ENCODE measurements around the gene HCFC1R1.
"Not testable (repeated sequence)": the region's sequence is repeated elsewhere in the genome, so short reads cannot be mapped to it uniquely, and the experiment has no call there.

HCFC1R1 gene, protein sequence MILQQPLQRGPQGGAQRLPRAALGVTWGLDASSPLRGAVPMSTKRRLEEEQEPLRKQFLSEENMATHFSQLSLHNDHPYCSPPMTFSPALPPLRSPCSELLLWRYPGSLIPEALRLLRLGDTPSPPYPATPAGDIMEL

DNA sequence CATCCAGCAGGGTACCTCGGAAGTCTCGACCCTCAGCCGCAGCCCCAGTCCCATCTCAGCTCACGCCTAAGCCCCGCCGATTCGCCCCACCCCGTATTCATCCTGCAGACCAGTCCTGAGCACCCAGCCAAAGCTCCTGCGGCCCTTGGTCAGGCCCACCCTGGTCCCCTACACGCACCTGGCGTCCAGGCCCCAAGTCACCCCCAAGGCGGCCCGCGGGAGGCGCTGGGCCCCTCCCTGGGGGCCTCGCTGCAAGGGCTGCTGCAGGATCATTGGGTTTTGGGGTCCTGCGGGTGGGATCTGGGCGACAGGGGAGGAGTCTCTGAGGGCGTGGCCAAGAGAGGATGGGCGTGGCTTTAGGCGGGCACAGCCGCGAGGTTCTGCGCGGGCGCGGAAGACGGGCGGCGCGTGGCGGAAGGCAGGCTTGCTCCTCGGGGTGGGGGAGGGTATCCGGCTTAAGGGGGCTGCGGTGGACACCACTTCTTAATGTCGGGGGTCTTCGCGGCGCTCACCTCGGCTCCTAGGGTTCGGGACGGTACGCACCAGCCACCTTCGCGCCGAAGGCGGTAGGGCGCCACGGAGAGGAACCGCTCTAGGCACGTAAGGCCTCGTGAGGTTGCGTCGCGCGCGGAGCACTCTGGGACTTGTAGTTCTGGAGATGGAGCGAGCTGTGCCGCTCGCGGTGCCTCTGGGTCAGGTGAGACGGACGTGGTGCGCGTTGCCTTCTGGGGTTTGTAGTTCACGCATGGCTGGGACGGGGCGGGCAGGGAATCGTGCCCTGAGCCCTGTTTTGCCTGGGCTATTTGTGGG lies at the start of gene HCFC1R1, which contains the start of gene THOC6:
Gene HCFC1R1, minus strand, starts transcription at position 274 of the 810 bp plus-strand sequence. Its CDS starts 1 bp downstream, at position 273.
Gene THOC6, plus strand, starts transcription at position 367 of the 810 bp plus-strand sequence. Its CDS starts 292 bp downstream, at position 659.
- H3K27me3 ChIP-seq (ENCODE audit: control insufficient read depth in 1 of 2, insufficient read depth in 2 of 2, low read length in 2 of 2) = peaks cover 1 to 4% of the 10 kb centered on the region in 2 donors
- H3K9me3 ChIP-seq (ENCODE audit: control insufficient read depth in 2 of 2, low read length in 2 of 2) = no peaks in the 10 kb centered on the region
- H3K36me3 ChIP-seq (ENCODE audit: control insufficient read depth in 2 of 2, insufficient read depth in 2 of 2, low read length in 2 of 2) = peaks cover 9 to 11% of the 10 kb centered on the region in 2 donors
- peak within 1 kb of the TSS; percentile 79 to 89 for H3K4me3 ChIP-seq (ENCODE audit: low read length in 2 of 2)
- H3K27ac ChIP-seq (ENCODE audit: low read length) = peak within 1 kb of the TSS; percentile 93
- peaks cover 46% of the 10 kb centered on the region for H3K4me1 ChIP-seq (ENCODE audit: control insufficient read depth, insufficient read depth, low read length)
- H3K9ac ChIP-seq (ENCODE audit: low read length in 2 of 2) = peak within 1 kb of the TSS; percentile 84 to 99

DNA sequence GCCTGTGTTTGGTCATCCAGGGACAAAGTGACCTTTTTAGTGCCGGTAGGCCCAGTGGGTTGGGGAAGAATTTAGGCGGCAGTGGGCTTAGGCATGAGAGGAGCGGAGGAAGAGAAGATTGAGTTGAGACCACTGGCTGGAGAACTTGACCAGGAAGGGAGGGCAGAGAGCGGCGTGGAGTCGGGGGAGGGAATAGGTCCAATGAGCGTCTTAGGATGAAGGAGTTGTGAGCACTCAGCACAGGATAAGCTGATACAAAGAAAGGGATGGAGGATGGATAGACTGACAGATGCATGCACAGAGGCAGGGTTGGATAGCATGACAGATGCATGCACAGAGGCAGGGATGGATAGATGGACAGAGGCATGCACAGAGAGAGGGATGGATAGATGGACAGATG lies 49.7 kb upstream of the HCFC1R1 start:
- no peak overlapping the region for H3K9ac ChIP-seq (ENCODE audit: low read length in 2 of 2)

DNA sequence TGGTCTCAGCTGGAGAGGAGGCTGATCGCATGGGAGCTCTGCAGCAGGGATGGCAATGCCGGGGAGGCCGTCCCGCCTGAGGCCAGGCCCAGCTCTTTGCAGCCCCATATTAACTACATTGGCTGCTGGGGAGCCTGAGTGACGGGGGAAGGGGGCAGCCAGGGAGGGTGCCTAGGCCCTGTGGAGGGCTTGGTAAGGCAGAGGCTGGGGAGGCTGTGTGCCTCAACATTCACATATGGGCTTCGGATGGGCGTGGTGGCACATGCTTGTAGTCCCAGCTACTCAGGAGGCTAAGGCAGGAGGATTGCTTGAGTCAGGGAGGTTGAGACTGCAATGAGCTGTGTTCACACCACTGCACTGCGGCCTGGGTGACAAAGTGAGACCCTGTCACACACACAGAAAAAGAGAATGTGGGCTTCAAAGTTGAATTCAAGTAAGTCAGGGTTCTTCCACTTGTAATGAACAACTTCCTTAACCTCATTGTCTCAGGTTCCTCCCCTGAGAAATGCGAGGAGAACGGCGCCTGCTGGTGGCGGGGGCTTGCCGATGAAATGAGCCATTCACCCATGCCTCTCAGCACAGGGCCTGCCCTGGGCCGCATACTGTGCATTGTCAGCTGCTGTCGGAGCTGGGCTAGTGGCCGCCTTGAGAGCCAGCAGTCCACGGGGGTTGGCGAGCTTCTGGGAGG lies 49.0 kb upstream of the HCFC1R1 start:
- not testable (repeated sequence) for H3K27me3 ChIP-seq (ENCODE audit: control insufficient read depth in 1 of 2, insufficient read depth in 2 of 2, low read length in 2 of 2); H3K27ac ChIP-seq (ENCODE audit: low read length); H3K36me3 ChIP-seq (ENCODE audit: control insufficient read depth in 2 of 2, insufficient read depth in 2 of 2, low read length in 2 of 2); H3K9ac ChIP-seq (ENCODE audit: low read length in 2 of 2); H3K4me3 ChIP-seq (ENCODE audit: low read length in 2 of 2); H3K4me1 ChIP-seq (ENCODE audit: control insufficient read depth, insufficient read depth, low read length); H3K9me3 ChIP-seq (ENCODE audit: control insufficient read depth in 2 of 2, low read length in 2 of 2)

More for the DNA sequence above, 49.7 kb upstream of the HCFC1R1 start:
- no peak overlapping the region for H3K4me3 ChIP-seq (ENCODE audit: low read length in 2 of 2)
- no peaks in the 10 kb centered on the region for H3K9me3 ChIP-seq (ENCODE audit: control insufficient read depth in 2 of 2, low read length in 2 of 2)
- no peaks in the 10 kb centered on the region for H3K4me1 ChIP-seq (ENCODE audit: control insufficient read depth, insufficient read depth, low read length)
- H3K27ac ChIP-seq (ENCODE audit: low read length) = no peak overlapping the region
- H3K27me3 ChIP-seq (ENCODE audit: control insufficient read depth in 1 of 2, insufficient read depth in 2 of 2, low read length in 2 of 2) = peaks cover 0 to 8% of the 10 kb centered on the region in 2 donors
- H3K36me3 ChIP-seq (ENCODE audit: control insufficient read depth in 2 of 2, insufficient read depth in 2 of 2, low read length in 2 of 2) = no peaks in the 10 kb centered on the region

DNA sequence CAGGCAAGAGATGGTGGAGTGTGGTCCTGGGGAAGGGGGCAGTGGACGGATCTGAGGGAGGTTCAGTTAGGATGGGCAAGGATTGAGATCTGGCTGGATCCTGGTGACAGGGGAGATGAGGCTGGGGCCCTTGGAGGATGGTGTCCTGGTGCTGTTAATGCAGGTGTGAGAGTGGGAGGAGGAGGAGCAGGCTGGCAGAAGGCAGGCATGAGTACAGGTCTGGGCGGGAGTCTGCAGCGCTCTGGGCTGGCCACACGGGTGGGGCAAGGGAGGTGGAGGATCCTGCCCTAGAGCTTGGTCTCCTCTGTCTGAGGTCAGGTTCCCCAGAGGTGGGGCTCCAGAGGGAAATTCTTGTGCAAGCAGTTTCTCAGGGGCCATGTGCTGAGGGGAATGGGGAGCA lies 48.4 kb upstream of the HCFC1R1 start:
- not testable (repeated sequence) for H3K9me3 ChIP-seq (ENCODE audit: control insufficient read depth in 2 of 2, low read length in 2 of 2); H3K4me3 ChIP-seq (ENCODE audit: low read length in 2 of 2); H3K27me3 ChIP-seq (ENCODE audit: control insufficient read depth in 1 of 2, insufficient read depth in 2 of 2, low read length in 2 of 2); H3K36me3 ChIP-seq (ENCODE audit: control insufficient read depth in 2 of 2, insufficient read depth in 2 of 2, low read length in 2 of 2); H3K4me1 ChIP-seq (ENCODE audit: control insufficient read depth, insufficient read depth, low read length); H3K27ac ChIP-seq (ENCODE audit: low read length); H3K9ac ChIP-seq (ENCODE audit: low read length in 2 of 2)

DNA sequence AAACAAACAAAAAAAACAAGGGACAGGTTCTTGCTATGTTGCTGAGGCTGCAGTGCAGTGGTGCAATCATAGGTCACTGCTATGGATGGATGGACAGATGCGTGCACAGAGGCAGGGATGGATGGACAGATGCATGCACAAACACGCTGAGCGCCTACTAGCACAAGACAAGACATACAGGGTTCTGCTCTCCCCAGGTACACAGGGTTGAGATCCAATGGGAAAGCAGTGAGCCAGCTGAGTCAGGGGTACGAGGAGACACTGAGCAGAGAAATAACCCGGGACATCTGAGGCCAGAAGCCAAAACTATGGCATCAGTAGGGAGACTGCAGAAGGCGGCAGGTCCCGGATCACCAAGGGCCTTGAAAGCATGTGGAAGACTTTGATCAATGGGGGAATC lies 47.9 kb upstream of the HCFC1R1 start:
- Histone ChIP-seq H3K36me3 (ENCODE audit: control insufficient read depth in 2 of 2, insufficient read depth in 2 of 2, low read length in 2 of 2) (no peaks in the 10 kb centered on the region), H3K9ac (ENCODE audit: low read length in 2 of 2) (no peak overlapping the region), H3K4me1 (ENCODE audit: control insufficient read depth, insufficient read depth, low read length) (no peaks in the 10 kb centered on the region), H3K4me3 (ENCODE audit: low read length in 2 of 2) (no peak overlapping the region), H3K27ac (ENCODE audit: low read length) (no peak overlapping the region), H3K27me3 (ENCODE audit: control insufficient read depth in 1 of 2, insufficient read depth in 2 of 2, low read length in 2 of 2) (peaks cover 0 to 8% of the 10 kb centered on the region in 2 donors), H3K9me3 (ENCODE audit: control insufficient read depth in 2 of 2, low read length in 2 of 2) (no peaks in the 10 kb centered on the region)

DNA sequence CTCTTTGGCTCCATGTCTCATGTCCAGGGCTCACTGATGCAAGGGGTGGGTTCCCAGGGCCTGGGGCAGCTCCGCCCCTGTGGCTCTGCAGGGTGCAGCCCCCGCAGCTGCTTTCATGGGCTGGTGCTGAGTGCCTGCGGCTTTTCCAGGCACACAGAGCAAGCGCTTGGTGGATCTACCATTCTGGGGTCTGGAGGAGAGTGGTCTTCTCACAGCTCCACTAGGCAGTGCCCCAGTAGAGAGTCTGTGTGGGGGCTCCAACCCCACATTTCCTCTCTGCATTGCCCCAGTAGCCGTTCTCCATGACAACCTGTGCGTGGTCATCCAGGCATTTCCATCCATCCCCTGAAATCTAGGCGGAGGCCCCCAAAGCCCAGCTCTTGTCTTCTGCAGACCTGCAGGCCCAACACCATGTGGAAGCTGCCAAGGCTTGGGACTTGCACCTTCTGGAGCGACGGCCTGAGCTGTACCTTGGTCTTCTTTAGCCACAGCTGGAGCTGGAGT lies 46.9 kb upstream of the HCFC1R1 start:
- peaks cover 0 to 8% of the 10 kb centered on the region in 2 donors for H3K27me3 ChIP-seq (ENCODE audit: control insufficient read depth in 1 of 2, insufficient read depth in 2 of 2, low read length in 2 of 2)
- H3K4me3 ChIP-seq (ENCODE audit: low read length in 2 of 2) = no peak overlapping the region
- no peak overlapping the region for H3K27ac ChIP-seq (ENCODE audit: low read length)
- H3K36me3 ChIP-seq (ENCODE audit: control insufficient read depth in 2 of 2, insufficient read depth in 2 of 2, low read length in 2 of 2) = no peaks in the 10 kb centered on the region
- no peak overlapping the region for H3K9ac ChIP-seq (ENCODE audit: low read length in 2 of 2)
- H3K9me3 ChIP-seq (ENCODE audit: control insufficient read depth in 2 of 2, low read length in 2 of 2) = no peaks in the 10 kb centered on the region
- peaks cover 3% of the 10 kb centered on the region for H3K4me1 ChIP-seq (ENCODE audit: control insufficient read depth, insufficient read depth, low read length)

DNA sequence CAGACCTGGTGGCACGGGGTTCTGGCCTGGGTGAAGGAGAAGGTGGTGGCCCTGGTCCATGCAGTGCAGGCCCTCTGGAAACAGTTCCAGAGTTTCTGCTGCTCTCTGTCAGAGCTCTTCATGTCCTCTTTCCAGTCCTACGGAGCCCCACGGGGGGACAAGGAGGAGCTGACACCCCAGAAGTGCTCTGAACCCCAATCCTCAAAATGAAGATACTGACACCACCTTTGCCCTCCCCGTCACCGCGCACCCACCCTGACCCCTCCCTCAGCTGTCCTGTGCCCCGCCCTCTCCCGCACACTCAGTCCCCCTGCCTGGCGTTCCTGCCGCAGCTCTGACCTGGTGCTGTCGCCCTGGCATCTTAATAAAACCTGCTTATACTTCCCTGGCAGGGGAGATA lies 45.4 kb upstream of the HCFC1R1 start:
- H3K27ac ChIP-seq (ENCODE audit: low read length); H3K4me3 ChIP-seq (ENCODE audit: low read length in 2 of 2); H3K27me3 ChIP-seq (ENCODE audit: control insufficient read depth in 1 of 2, insufficient read depth in 2 of 2, low read length in 2 of 2); H3K36me3 ChIP-seq (ENCODE audit: control insufficient read depth in 2 of 2, insufficient read depth in 2 of 2, low read length in 2 of 2); H3K9ac ChIP-seq (ENCODE audit: low read length in 2 of 2); H3K9me3 ChIP-seq (ENCODE audit: control insufficient read depth in 2 of 2, low read length in 2 of 2): not testable (repeated sequence)
- peaks cover 13% of the 10 kb centered on the region for H3K4me1 ChIP-seq (ENCODE audit: control insufficient read depth, insufficient read depth, low read length)

DNA sequence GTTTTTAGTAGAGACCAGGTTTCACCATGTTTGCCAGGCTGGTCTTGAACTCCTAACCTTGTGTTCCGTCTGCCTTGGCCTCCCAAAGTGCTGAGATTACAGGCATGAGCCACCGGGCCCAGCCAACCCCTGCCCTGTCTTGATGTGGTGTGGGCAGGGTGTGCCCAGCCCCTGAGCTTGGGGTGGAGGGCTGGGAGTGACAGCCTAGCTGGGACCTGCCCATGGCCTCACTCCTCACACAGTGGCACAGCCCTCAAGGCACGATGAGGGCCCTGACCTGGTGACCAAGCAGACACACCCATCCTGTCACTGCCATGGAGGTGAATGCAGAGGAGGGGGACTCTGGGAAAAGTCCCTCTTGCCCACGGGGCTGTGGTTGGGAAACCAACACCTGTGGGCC lies 44.7 kb upstream of the HCFC1R1 start:
- H3K4me1 ChIP-seq (ENCODE audit: control insufficient read depth, insufficient read depth, low read length) = peaks cover 13% of the 10 kb centered on the region
- H3K9ac ChIP-seq (ENCODE audit: low read length in 2 of 2) = no peak overlapping the region

DNA sequence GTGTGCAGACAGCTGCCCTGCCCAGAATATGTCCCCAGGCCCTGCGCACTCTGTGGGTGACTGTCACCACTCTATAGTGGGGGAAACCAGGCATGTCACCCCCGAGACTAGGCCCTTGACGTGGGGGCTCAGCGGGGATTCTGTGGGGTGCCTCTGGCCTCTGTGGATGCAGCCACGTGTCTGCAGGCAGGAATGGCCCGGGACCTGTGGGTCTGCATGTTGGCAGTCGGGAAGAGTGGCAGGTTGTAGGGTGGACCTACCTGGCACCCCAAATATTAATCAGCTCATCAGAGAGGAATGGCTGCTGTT lies 42.7 kb upstream of the HCFC1R1 start:
- H3K36me3 ChIP-seq (ENCODE audit: control insufficient read depth in 2 of 2, insufficient read depth in 2 of 2, low read length in 2 of 2) = no peaks in the 10 kb centered on the region
- H3K27me3 ChIP-seq (ENCODE audit: control insufficient read depth in 1 of 2, insufficient read depth in 2 of 2, low read length in 2 of 2) = peaks cover 0 to 3% of the 10 kb centered on the region in 2 donors
- peak overlapping the region in 1 of 2 donors; percentile 22 for H3K9ac ChIP-seq (ENCODE audit: low read length in 2 of 2)
- H3K4me3 ChIP-seq (ENCODE audit: low read length in 2 of 2) = peak overlapping the region; percentile 22 to 71
- H3K27ac ChIP-seq (ENCODE audit: low read length) = no peak overlapping the region
- peaks cover 13% of the 10 kb centered on the region for H3K4me1 ChIP-seq (ENCODE audit: control insufficient read depth, insufficient read depth, low read length)
- H3K9me3 ChIP-seq (ENCODE audit: control insufficient read depth in 2 of 2, low read length in 2 of 2) = no peaks in the 10 kb centered on the region

More for the DNA sequence above, 44.7 kb upstream of the HCFC1R1 start:
- H3K36me3 ChIP-seq (ENCODE audit: control insufficient read depth in 2 of 2, insufficient read depth in 2 of 2, low read length in 2 of 2) = no peaks in the 10 kb centered on the region
- no peak overlapping the region for H3K4me3 ChIP-seq (ENCODE audit: low read length in 2 of 2)
- H3K27ac ChIP-seq (ENCODE audit: low read length) = no peak overlapping the region
- no peaks in the 10 kb centered on the region for H3K9me3 ChIP-seq (ENCODE audit: control insufficient read depth in 2 of 2, low read length in 2 of 2)
- peaks cover 0 to 4% of the 10 kb centered on the region in 2 donors for H3K27me3 ChIP-seq (ENCODE audit: control insufficient read depth in 1 of 2, insufficient read depth in 2 of 2, low read length in 2 of 2)

DNA sequence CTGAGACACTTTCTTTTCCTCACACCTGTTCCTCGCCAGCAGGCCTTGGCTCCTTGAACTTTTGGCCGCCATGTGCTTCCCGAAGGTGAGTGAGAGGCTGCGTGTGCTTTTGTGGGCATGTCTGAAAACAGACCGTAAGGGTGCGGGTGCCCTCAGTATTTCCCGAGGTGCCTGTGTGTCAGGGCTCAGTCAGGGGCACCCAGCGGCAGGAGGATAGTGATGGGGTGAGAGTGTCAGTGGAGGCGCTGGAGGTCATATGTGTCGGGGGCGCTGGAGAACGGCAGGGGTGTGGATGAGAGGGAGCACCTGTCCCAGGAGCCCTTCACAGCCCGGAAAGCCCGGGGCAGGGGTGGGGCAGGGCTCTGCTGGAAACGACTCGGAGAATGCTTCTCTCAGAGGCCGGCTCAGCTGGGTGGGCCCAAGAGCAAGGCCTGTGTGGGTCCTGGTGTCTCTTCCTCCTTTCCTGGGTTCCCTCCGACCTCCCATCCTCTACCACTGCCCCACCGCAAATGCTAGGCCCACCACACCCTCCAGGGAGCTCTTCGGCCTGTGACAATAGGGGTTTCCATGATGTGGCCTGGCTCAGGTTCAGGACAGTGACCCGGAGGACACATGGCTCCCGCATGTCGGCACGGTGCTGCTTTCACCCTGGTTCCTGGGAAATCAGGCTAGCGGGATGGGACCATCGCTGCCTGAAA lies 42.1 kb upstream of the HCFC1R1 start:
- H3K4me3 ChIP-seq (ENCODE audit: low read length in 2 of 2) = peak overlapping the region; percentile 22 to 71
- H3K27me3 ChIP-seq (ENCODE audit: control insufficient read depth in 1 of 2, insufficient read depth in 2 of 2, low read length in 2 of 2) = peaks cover 0 to 3% of the 10 kb centered on the region in 2 donors
- H3K9me3 ChIP-seq (ENCODE audit: control insufficient read depth in 2 of 2, low read length in 2 of 2) = no peaks in the 10 kb centered on the region
- H3K9ac ChIP-seq (ENCODE audit: low read length in 2 of 2) = peak overlapping the region; percentile 22 to 62
- peak overlapping the region; percentile 46 for H3K27ac ChIP-seq (ENCODE audit: low read length)
- H3K36me3 ChIP-seq (ENCODE audit: control insufficient read depth in 2 of 2, insufficient read depth in 2 of 2, low read length in 2 of 2) = no peaks in the 10 kb centered on the region
- H3K4me1 ChIP-seq (ENCODE audit: control insufficient read depth, insufficient read depth, low read length) = peaks cover 13% of the 10 kb centered on the region
